H1 (cell line): ENCODE data around the gene MBD1. TPM values are rescaled to one million over a fixed set of nuclear protein-coding genes. Genes with fewer than 3 reads are reported as not detected.

ENCODE experiments used
- CTCF ChIA-PET: fragments of 300-600 bp; sonication (Branson Sonifier 250); formaldehyde crosslinking; loops from one replicate; lab custom pipeline; 2021; ENCODE audit not compliant: partially characterized antibody; lab: Charles Lee
- POLR2A ChIA-PET: fragments of 300-600 bp; sonication (Branson Sonifier 250); formaldehyde crosslinking; loops from one replicate; lab custom pipeline; 2021; ENCODE audit warnings: inconsistent platforms; ENCODE audit not compliant: partially characterized antibody; lab: Charles Lee
- DNase-seq, 2 experiments: peaks; one replicate each; pipeline versions ENCODE4 v3.0.0 to v3.0.0-alpha.2; 2010 to 2022; ENCODE audit warnings: low spot score in 2 of 2, low read depth in 1 of 2, mixed read lengths in 1 of 2
- FAIRE-seq: peaks from 2 replicates; lab custom pipeline; 2011; peaks lifted over from hg19 to GRCh38; lab: Jason Lieb, UNC
- H2AFZ ChIP-seq: 2 replicates; pipeline ENCODE4 v1.8.1; 2012; ENCODE audit warnings: low read length, inconsistent platforms
- H2AK5ac ChIP-seq: 2 replicates; pipeline ENCODE4 v1.6.1; 2013; ENCODE audit warnings: low read depth, low read length
- H2BK120ac ChIP-seq: replicated peaks from 2 replicates; pipeline ENCODE3; 2013; ENCODE audit warnings: low read depth, low read length, inconsistent platforms
- H2BK12ac ChIP-seq: 2 replicates; pipeline ENCODE4 v1.6.1; 2013; ENCODE audit warnings: low read depth, low read length
- H2BK15ac ChIP-seq: 2 replicates; pipeline ENCODE4 v1.6.1; 2013; ENCODE audit warnings: low read length
- H2BK20ac ChIP-seq: 2 replicates; pipeline ENCODE4 v1.6.1; 2013; ENCODE audit warnings: low read length
- H2BK5ac ChIP-seq: 2 replicates; pipeline ENCODE4 v1.6.1; 2013; ENCODE audit warnings: low read depth, low read length
- H3K14ac ChIP-seq: 2 replicates; pipeline ENCODE4 v1.6.1; 2013; ENCODE audit warnings: inconsistent platforms; ENCODE audit not compliant: insufficient read length
- H3K18ac ChIP-seq: 2 replicates; pipeline ENCODE4 v1.6.1; 2013; ENCODE audit warnings: low read length; ENCODE audit errors: extremely low read depth
- H3K23ac ChIP-seq: 2 replicates; pipeline ENCODE4 v1.6.1; 2013; ENCODE audit warnings: inconsistent platforms; ENCODE audit not compliant: insufficient read length
- H3K23me2 ChIP-seq: 2 replicates; pipeline ENCODE4 v1.6.1; 2013; ENCODE audit warnings: low read depth, low read length
- H3K27ac ChIP-seq: 2 replicates; pipeline ENCODE4 v1.6.1; 2011; ENCODE audit warnings: low read depth, low read length, inconsistent platforms
- H3K27me3 ChIP-seq, 4 experiments: replicated peaks in 1 of 4; 1 replicate in 1 of 4; 2 replicates in 3 of 4; pipeline versions ENCODE4 v1.6.1 to v1.8.1; 2011 to 2013; ENCODE audit warnings: low read length in 3 of 4, mild to moderate bottlenecking in 3 of 4, inconsistent platforms in 2 of 4, mixed read lengths in 2 of 4, moderate library complexity in 1 of 4; ENCODE audit not compliant: control insufficient read depth in 3 of 4, insufficient read depth in 3 of 4; ENCODE audit errors: extremely low read depth in 1 of 4
- H3K36me3 ChIP-seq, 4 experiments: 2 replicates each; pipeline versions ENCODE4 v1.6.1 to v1.8.1; 2011 to 2013; ENCODE audit warnings: mild to moderate bottlenecking in 4 of 4, low read length in 3 of 4, moderate library complexity in 2 of 4, control low read depth in 1 of 4, inconsistent platforms in 1 of 4; ENCODE audit not compliant: insufficient read depth in 4 of 4, control insufficient read depth in 2 of 4
- H3K4ac ChIP-seq: replicated peaks from 2 replicates; pipeline ENCODE3; 2013; ENCODE audit warnings: low read length, low read depth, mixed read lengths, inconsistent platforms; ENCODE audit not compliant: insufficient read length
- H3K4me1 ChIP-seq, 4 experiments: replicated peaks in 1 of 4; 1 replicate in 1 of 4; 2 replicates in 3 of 4; pipeline versions ENCODE4 v1.6.1 to v1.8.1; 2011 to 2013; ENCODE audit warnings: low read length in 3 of 4, inconsistent platforms in 2 of 4, mixed read lengths in 1 of 4; ENCODE audit not compliant: insufficient read depth in 4 of 4, control insufficient read depth in 3 of 4
- H3K4me2 ChIP-seq, 2 experiments: 2 replicates each; pipeline versions ENCODE4 v1.6.1 to v1.8.1; 2011 to 2013; ENCODE audit warnings: low read depth in 2 of 2, low read length in 2 of 2, control low read depth in 1 of 2, inconsistent platforms in 1 of 2, mild to moderate bottlenecking in 1 of 2; ENCODE audit not compliant: insufficient read depth in 1 of 2
- H3K4me3 ChIP-seq, 4 experiments: fragments of 200-600, 300-600 bp in 1 of 4; sonication (generic), shearing (Covaris generic), sonication (Bioruptor Twin) in 1 of 4; 2 replicates each; pipeline versions ENCODE4 v1.5.1 to v1.8.1; 2011 to 2016; ENCODE audit warnings: low read length in 4 of 4, low read depth in 3 of 4, control low read depth in 2 of 4, inconsistent platforms in 2 of 4, mild to moderate bottlenecking in 2 of 4, mixed read lengths in 1 of 4, moderate library complexity in 1 of 4; ENCODE audit not compliant: insufficient read depth in 2 of 4; ENCODE audit errors: extremely low read depth in 1 of 4
- H3K56ac ChIP-seq: replicated peaks from 2 replicates; pipeline ENCODE3; 2013; ENCODE audit warnings: low read depth, mild to moderate bottlenecking, mixed read lengths, low read length, inconsistent platforms; ENCODE audit not compliant: insufficient read length
- H3K79me1 ChIP-seq: 2 replicates; pipeline ENCODE4 v1.6.1; 2013; ENCODE audit warnings: low read depth, low read length, control low read depth
- H3K79me2 ChIP-seq, 2 experiments: 2 replicates each; pipeline versions ENCODE4 v1.6.1 to v1.8.1; 2012 to 2013; ENCODE audit warnings: low read length in 2 of 2, mild to moderate bottlenecking in 2 of 2, inconsistent platforms in 1 of 2; ENCODE audit not compliant: insufficient read depth in 2 of 2, control insufficient read depth in 1 of 2
- H3K9ac ChIP-seq, 4 experiments: replicated peaks in 1 of 4; 1 replicate in 1 of 4; 2 replicates in 3 of 4; pipeline versions ENCODE4 v1.6.1 to v1.8.1; 2011 to 2013; ENCODE audit warnings: low read depth in 3 of 4, low read length in 3 of 4, control low read depth in 2 of 4, mild to moderate bottlenecking in 2 of 4, moderate library complexity in 2 of 4, inconsistent platforms in 1 of 4; ENCODE audit errors: extremely low read depth in 1 of 4
- H3K9me3 ChIP-seq, 2 experiments: 2 replicates each; pipeline versions ENCODE4 v1.6.1 to v1.8.1; 2012 to 2013; ENCODE audit warnings: mild to moderate bottlenecking in 2 of 2, moderate library complexity in 2 of 2, control low read depth in 1 of 2, inconsistent platforms in 1 of 2, low read depth in 1 of 2, low read length in 1 of 2, mixed read lengths in 1 of 2; ENCODE audit not compliant: insufficient read depth in 2 of 2
- H4K20me1 ChIP-seq, 2 experiments: replicated peaks in 1 of 2; 2 replicates each; pipeline versions ENCODE3 to v1.8.1; 2011 to 2013; ENCODE audit warnings: inconsistent platforms in 2 of 2, low read length in 2 of 2, mild to moderate bottlenecking in 1 of 2; ENCODE audit not compliant: insufficient read depth in 2 of 2, control insufficient read depth in 1 of 2
- H4K5ac ChIP-seq: 2 replicates; pipeline ENCODE4 v1.6.1; 2013; ENCODE audit warnings: low read length, low read depth, mixed read lengths, inconsistent platforms; ENCODE audit not compliant: insufficient read length
- H4K8ac ChIP-seq: 2 replicates; pipeline ENCODE4 v1.8.0; 2013; ENCODE audit warnings: mild to moderate bottlenecking, moderate library complexity, low read length, inconsistent platforms; ENCODE audit not compliant: insufficient read depth; ENCODE audit errors: extremely low read depth
- H4K91ac ChIP-seq: replicated peaks from 2 replicates; pipeline ENCODE3; 2013; ENCODE audit warnings: low read length, mixed read lengths, inconsistent platforms; ENCODE audit not compliant: insufficient read length
- GABPA ChIP-seq: IDR thresholded peaks from 2 replicates; pipeline ENCODE4 v1.6.1; 2011; ENCODE audit warnings: mild to moderate bottlenecking, low read length, moderate library complexity, borderline replicate concordance; ENCODE audit not compliant: insufficient read depth
- MAFK ChIP-seq: IDR thresholded peaks from 2 replicates; pipeline ENCODE4 v1.6.1; 2012; ENCODE audit warnings: low read depth, mild to moderate bottlenecking, improper control_type of control experiment, low read length
- polyA plus RNA-seq, 7 experiments: library from polyadenylated mRNA; depleted of rRNA in 3 of 7; stranded (reverse) in 5 of 7; unstranded in 2 of 7; fragments of >200 nt in 5 of 7; fragments of 200-250 nt in 2 of 7; gene quantifications; 1 replicate in 5 of 7; 2 replicates in 1 of 7; 4 replicates in 1 of 7; pipeline versions ENCODE4 v1.2.1 to v1.2.3, GENCODE V29; 2011 to 2013; ENCODE audit warnings: missing spikeins in 2 of 7, mixed read lengths in 2 of 7
- total RNA-seq: library from RNA; stranded (reverse); fragmentation: NEBNext Ultra II Directional; extraction: Animal tissue kit (Norgen Biotek cat#: 25700); gene quantifications from 2 replicates; pipeline ENCODE4 v1.2.1, GENCODE V29; 2021

MBD1 gene
- total and polyA plus RNA-seq, 2 of the 8 experiments (the other 6 are each of a cell fraction or from before 2014, with no cell fraction given), result 32.2 to 41.6 TPM

DNA sequence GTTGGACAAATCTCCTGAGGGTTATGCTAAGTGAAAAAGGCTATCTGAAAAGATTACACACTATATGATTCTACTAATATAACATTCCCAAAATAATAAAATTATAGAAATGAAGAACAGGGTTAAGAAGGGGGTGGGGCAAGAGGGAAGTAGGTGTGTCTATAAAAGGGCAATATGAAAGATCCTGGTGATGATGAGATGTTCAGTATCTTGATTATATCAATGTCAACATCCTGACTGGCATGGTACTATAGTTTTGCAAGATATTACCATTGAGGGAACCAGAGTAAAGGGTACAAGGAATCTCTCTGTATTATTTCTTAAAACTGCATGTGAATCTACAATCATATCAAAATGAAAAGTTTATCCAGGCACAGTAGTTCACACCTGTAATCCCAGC, 31.7 kb downstream of the MBD1 start:
- no peak overlapping the region for H2BK12ac ChIP-seq
- no peak overlapping the region for H2BK120ac ChIP-seq
- FAIRE-seq (no peak), DNase-seq (no peak)
- H3K36me3 ChIP-seq, result no peaks in the 10 kb centered on the region
- H2AK5ac ChIP-seq, result no peak overlapping the region
- H3K23me2 ChIP-seq, result no peaks in the 10 kb centered on the region
- H2AFZ ChIP-seq, result no peak overlapping the region
- H3K9me3 ChIP-seq, result no peaks in the 10 kb centered on the region
- TF ChIP-seq MAFK, result no peak
- no peak for TF ChIP-seq GABPA
- H3K79me1 ChIP-seq, result no peaks in the 10 kb centered on the region
- no peak overlapping the region for H3K4me2 ChIP-seq
- POLR2A ChIA-PET, result no interaction called here
- H2BK15ac ChIP-seq, result no peak overlapping the region
- no peak overlapping the region for H3K4ac ChIP-seq
- peaks cover 0 to 3% (median 0%) of the 10 kb centered on the region in 4 experiments; a peak in 1 of 7 replicates for H3K4me1 ChIP-seq
- no peak overlapping the region for H3K23ac ChIP-seq
- H3K14ac ChIP-seq, result no peak overlapping the region
- no peak overlapping the region for H3K4me3 ChIP-seq
- H2BK20ac ChIP-seq, result no peak overlapping the region
- H4K8ac ChIP-seq, result no peak overlapping the region
- H3K27ac ChIP-seq, result no peak overlapping the region
- CTCF ChIA-PET, result no interaction called here
- no peak overlapping the region for H2BK5ac ChIP-seq
- H3K9ac ChIP-seq, result no peak overlapping the region
- H4K20me1 ChIP-seq, result no peaks in the 10 kb centered on the region
- no peak overlapping the region for H4K91ac ChIP-seq
- no peaks in the 10 kb centered on the region for H3K27me3 ChIP-seq
- no peak overlapping the region for H3K56ac ChIP-seq
- H3K18ac ChIP-seq, result no peak overlapping the region
- no peaks in the 10 kb centered on the region for H3K79me2 ChIP-seq
- H4K5ac ChIP-seq, result no peak overlapping the region
